Nephron (organoid): ENCODE results near the gene ZNF500.

Source experiments
- H3K27ac Mint-ChIP-seq, 3 experiments: 2 replicates each; pipeline ENCODE4 v1.8.0; 2020; ENCODE audit warnings: mixed read lengths in 3 of 3, mild to moderate bottlenecking in 2 of 3, moderate library complexity in 1 of 3
- H3K27me3 Mint-ChIP-seq: 2 replicates; pipeline ENCODE4 v1.8.0; 2021; ENCODE audit warnings: low read depth, mild to moderate bottlenecking, moderate library complexity, mixed read lengths
- H3K36me3 Mint-ChIP-seq: 2 replicates; pipeline ENCODE4 v1.8.0; 2020; ENCODE audit warnings: low read depth, mixed read lengths
- H3K4me1 Mint-ChIP-seq: 2 replicates; pipeline ENCODE4 v1.8.0; 2020; ENCODE audit warnings: mixed read lengths
- H3K4me3 Mint-ChIP-seq, 3 experiments: 2 replicates each; pipeline ENCODE4 v1.8.0; 2020; ENCODE audit warnings: mild to moderate bottlenecking in 3 of 3, mixed read lengths in 3 of 3, moderate library complexity in 2 of 3
- H3K9me3 Mint-ChIP-seq: 2 replicates; pipeline ENCODE4 v1.8.0; 2020; ENCODE audit warnings: mixed read lengths
- CTCF ChIP-seq, 3 experiments: fragments of 200-600 bp; sonication (generic); IDR thresholded peaks; one replicate each; pipeline ENCODE4 v1.5.0; 2021; ENCODE audit warnings: antibody characterized with exemption in 3 of 3; ENCODE audit not compliant: unreplicated experiment in 3 of 3

ZNF500 gene

GRCh38 chr16:4723071-4723767 lies 43.7 kb downstream of the ZNF500 start:
- no peak overlapping the region for H3K4me3 Mint-ChIP-seq
- peaks cover 27% of the 10 kb centered on the region for H3K36me3 Mint-ChIP-seq
- no peak for TF ChIP-seq CTCF (IDR thresholded peaks at IDR 0.05; ENCODE audit: unreplicated experiment in 3 of 3)
- H3K27ac Mint-ChIP-seq = no peak overlapping the region
- no peaks in the 10 kb centered on the region for H3K9me3 Mint-ChIP-seq
- peaks cover 8% of the 10 kb centered on the region for H3K4me1 Mint-ChIP-seq
- no peaks in the 10 kb centered on the region for H3K27me3 Mint-ChIP-seq

GRCh38 chr16:4718466-4718865 lies 48.5 kb downstream of the ZNF500 start:
- H3K9me3 Mint-ChIP-seq = no peaks in the 10 kb centered on the region
- H3K36me3 Mint-ChIP-seq = peaks cover 33% of the 10 kb centered on the region
- H3K4me1 Mint-ChIP-seq = no peaks in the 10 kb centered on the region
- no peak overlapping the region for H3K4me3 Mint-ChIP-seq
- TF ChIP-seq CTCF (IDR thresholded peaks at IDR 0.05; ENCODE audit: unreplicated experiment in 3 of 3) = no peak
- H3K27me3 Mint-ChIP-seq = no peaks in the 10 kb centered on the region
- H3K27ac Mint-ChIP-seq = no peak overlapping the region

- H3K36me3 Mint-ChIP-seq = peaks cover 44% of the 10 kb centered on the region
- H3K4me1 Mint-ChIP-seq = no peaks in the 10 kb centered on the region
- no peak overlapping the region for H3K4me3 Mint-ChIP-seq
- H3K27ac Mint-ChIP-seq = no peak overlapping the region
- no peaks in the 10 kb centered on the region for H3K9me3 Mint-ChIP-seq
- H3K27me3 Mint-ChIP-seq = no peaks in the 10 kb centered on the region
- TF ChIP-seq CTCF (IDR thresholded peaks at IDR 0.05; ENCODE audit: unreplicated experiment in 3 of 3) = no peak
These were observed 52.0 kb downstream of the ZNF500 start for GRCh38 chr16:4714996-4715395.

- Mint-ChIP-seq H3K27me3 (no peaks in the 10 kb centered on the region), H3K4me3 (no peak overlapping the region), H3K9me3 (no peaks in the 10 kb centered on the region), H3K4me1 (no peaks in the 10 kb centered on the region), H3K27ac (no peak overlapping the region), H3K36me3 (peaks cover 48% of the 10 kb centered on the region)
- no peak for TF ChIP-seq CTCF (IDR thresholded peaks at IDR 0.05; ENCODE audit: unreplicated experiment in 3 of 3)
These were observed 53.1 kb downstream of the ZNF500 start for GRCh38 chr16:4713663-4714501.

- no peak for TF ChIP-seq CTCF (IDR thresholded peaks at IDR 0.05; ENCODE audit: unreplicated experiment in 3 of 3)
- Mint-ChIP-seq H3K9me3 (no peaks in the 10 kb centered on the region), H3K36me3 (peaks cover 58% of the 10 kb centered on the region), H3K4me3 (no peak overlapping the region), H3K4me1 (peaks cover 8% of the 10 kb centered on the region), H3K27me3 (no peaks in the 10 kb centered on the region), H3K27ac (no peak overlapping the region)
These were observed 57.5 kb downstream of the ZNF500 start for GRCh38 chr16:4709481-4709880.
